Peyer's patch (tissue), 4 donors: Measurements from ENCODE around the gene NIPAL4.

Source experiments
- POLR2A ChIP-seq, 2 donors: fragments of 450-650 bp; IDR thresholded peaks; one replicate each; pipeline ENCODE4 v1.5.1; 2017; ENCODE audit warnings: antibody characterized with exemption in 2 of 2, mild to moderate bottlenecking in 2 of 2, moderate library complexity in 2 of 2
- TF ChIP-seq, protein P1 (sequence below), 6 experiments: fragments of 450-650 bp in 4 of 6; fragments of 200-600 bp in 2 of 6; sonication (generic) in 1 of 6; IDR thresholded peaks; one replicate each; pipeline ENCODE4 v1.5.1; 2017 to 2019; ENCODE audit warnings: antibody characterized with exemption in 6 of 6, mild to moderate bottlenecking in 3 of 6, moderate library complexity in 1 of 6

DNA sequence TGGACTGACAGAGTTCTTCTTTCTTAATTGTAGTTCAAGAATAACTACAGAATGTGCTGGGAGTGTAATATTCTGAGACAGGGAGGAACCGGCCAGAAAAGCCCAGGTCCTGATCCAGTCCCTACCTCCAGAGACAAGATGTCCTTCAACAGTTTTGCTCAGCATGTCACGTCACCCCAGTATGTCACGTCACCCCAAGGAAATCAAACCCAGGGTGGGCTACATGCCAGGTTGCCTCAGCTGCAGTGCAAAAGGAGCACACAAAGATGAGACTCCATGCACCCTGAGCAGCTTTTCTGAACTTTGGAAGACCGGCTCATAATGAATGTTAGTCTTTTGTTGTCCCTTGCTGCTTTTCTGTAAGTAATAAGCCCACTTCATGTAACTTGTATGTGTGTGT lies 25.9 kb upstream of the NIPAL4 start:
- TF ChIP-seq, protein P1, sequence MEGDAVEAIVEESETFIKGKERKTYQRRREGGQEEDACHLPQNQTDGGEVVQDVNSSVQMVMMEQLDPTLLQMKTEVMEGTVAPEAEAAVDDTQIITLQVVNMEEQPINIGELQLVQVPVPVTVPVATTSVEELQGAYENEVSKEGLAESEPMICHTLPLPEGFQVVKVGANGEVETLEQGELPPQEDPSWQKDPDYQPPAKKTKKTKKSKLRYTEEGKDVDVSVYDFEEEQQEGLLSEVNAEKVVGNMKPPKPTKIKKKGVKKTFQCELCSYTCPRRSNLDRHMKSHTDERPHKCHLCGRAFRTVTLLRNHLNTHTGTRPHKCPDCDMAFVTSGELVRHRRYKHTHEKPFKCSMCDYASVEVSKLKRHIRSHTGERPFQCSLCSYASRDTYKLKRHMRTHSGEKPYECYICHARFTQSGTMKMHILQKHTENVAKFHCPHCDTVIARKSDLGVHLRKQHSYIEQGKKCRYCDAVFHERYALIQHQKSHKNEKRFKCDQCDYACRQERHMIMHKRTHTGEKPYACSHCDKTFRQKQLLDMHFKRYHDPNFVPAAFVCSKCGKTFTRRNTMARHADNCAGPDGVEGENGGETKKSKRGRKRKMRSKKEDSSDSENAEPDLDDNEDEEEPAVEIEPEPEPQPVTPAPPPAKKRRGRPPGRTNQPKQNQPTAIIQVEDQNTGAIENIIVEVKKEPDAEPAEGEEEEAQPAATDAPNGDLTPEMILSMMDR (IDR thresholded peaks at IDR 0.05), result no peak
- TF ChIP-seq POLR2A (IDR thresholded peaks at IDR 0.05), result no peak
